Upper lobe of left lung (tissue), 6 donors: ENCODE data around the gene SCFD2. TPM values are rescaled to one million over a fixed set of nuclear protein-coding genes. Genes with fewer than 3 reads are reported as not detected.
A peak's percentile ranks its signal among the peaks of the same experiment; 100 is the strongest.

Experiments used
- ATAC-seq, 2 donors: fragments of 200-7000 bp; cut with Tn5 transposase; one replicate each; pipeline ENCODE4 v1.9.1; 2022; ENCODE audit warnings: mild to moderate bottlenecking in 2 of 2, moderate library complexity in 2 of 2; ENCODE audit not compliant: low FRiP score in 2 of 2
- DNase-seq, 2 donors: peaks; one replicate each; pipeline ENCODE4 v3.0.0-alpha.2; 2019 to 2020
- H3K27ac ChIP-seq, 4 donors: fragments of 200-600 bp; sonication (generic); one replicate each; pipeline ENCODE4 v1.5.1; 2016 to 2019
- H3K27me3 ChIP-seq, 4 donors: fragments of 200-600 bp; sonication (generic); one replicate each; pipeline ENCODE4 v1.5.1; 2017 to 2019
- H3K36me3 ChIP-seq, 4 donors: fragments of 200-600 bp; sonication (generic); one replicate each; pipeline ENCODE4 v1.5.1; 2016 to 2019
- H3K4me1 ChIP-seq, 4 donors: fragments of 200-600 bp; sonication (generic); one replicate each; pipeline ENCODE4 v1.5.1; 2018 to 2019
- H3K4me3 ChIP-seq, 4 donors: fragments of 200-600 bp; sonication (generic); one replicate each; pipeline ENCODE4 v1.5.1; 2017 to 2019; ENCODE audit warnings: mild to moderate bottlenecking in 2 of 4, moderate library complexity in 1 of 4
- H3K9me3 ChIP-seq, 4 donors: fragments of 200-600 bp; sonication (generic); one replicate each; pipeline ENCODE4 v1.5.1; 2018 to 2019
- CTCF ChIP-seq, 6 experiments: fragments of 450-650 bp in 4 of 6; fragments of 200-600 bp in 2 of 6; sonication (generic) in 2 of 6; IDR thresholded peaks; one replicate each; pipeline ENCODE4 v1.5.1; 2016 to 2019; ENCODE audit warnings: antibody characterized with exemption in 6 of 6
- EP300 ChIP-seq, 4 donors: sonication (generic); formaldehyde crosslinking; IDR thresholded peaks; one replicate each; pipeline ENCODE4 v1.5.1; 2017; ENCODE audit warnings: antibody characterized with exemption in 4 of 4, control low read depth in 2 of 4
- POLR2A ChIP-seq, 4 donors: fragments of 450-650 bp; IDR thresholded peaks; one replicate each; pipeline ENCODE4 v1.5.1; 2016 to 2017; ENCODE audit warnings: antibody characterized with exemption in 4 of 4, mild to moderate bottlenecking in 2 of 4
- POLR2AphosphoS5 ChIP-seq, 2 donors: sonication (generic); formaldehyde crosslinking; IDR thresholded peaks; one replicate each; pipeline ENCODE4 v1.5.1; 2017; ENCODE audit warnings: antibody characterized with exemption in 2 of 2
- WGBS, 2 donors: methylation state at CpG; one replicate each; pipeline ENCODE4 v1.1.5; 2017 to 2018; 5-methylcytosine and 5-hydroxymethylcytosine counted together
- total RNA-seq, 6 donors: library from RNA; depleted of rRNA in 4 of 6; stranded (reverse); fragments of >200 nt in 4 of 6; gene quantifications; one replicate each; pipeline versions ENCODE4 v1.1.0 to v1.2.1, GENCODE V29; 2016 to 2021
- donor health status: DM: no; HTN: no; CAD: no; lungs with moderate emphysema.
- donor health status: DM: no; HTN: yes; CAD: no; lungs with severe emphysema.

The SCFD2 gene
- total RNA-seq, 6 donors from 2014 or later = 15.2 to 33.5 (median 20.0) TPM

- 85 to 87% methylated on average over 3 of the region's 3 CpGs for whole genome bisulfite sequencing, 2 donors
- ATAC-seq = no peak
- DNase-seq = no peak
- H3K9me3 ChIP-seq = no peaks in the 10 kb centered on the region
- no peak overlapping the region for H3K4me3 ChIP-seq
- H3K4me1 ChIP-seq = peaks cover 0 to 4% (median 0%) of the 10 kb centered on the region in 4 donors
- TF ChIP-seq POLR2A (IDR thresholded peaks at IDR 0.05) (no peak), POLR2AphosphoS5 (IDR thresholded peaks at IDR 0.05) (no peak), EP300 (IDR thresholded peaks at IDR 0.05) (no peak), CTCF (IDR thresholded peaks at IDR 0.05) (no peak)
- no peak overlapping the region for H3K27ac ChIP-seq
- H3K36me3 ChIP-seq = no peaks in the 10 kb centered on the region
- H3K27me3 ChIP-seq = no peaks in the 10 kb centered on the region
Observed at GRCh38 chr4:53003959-53004358, 361.9 kb downstream of the SCFD2 start.

- no peak overlapping the region for H3K27ac ChIP-seq
- ATAC-seq (no peak), DNase-seq (no peak)
- H3K4me3 ChIP-seq = no peak overlapping the region
- H3K4me1 ChIP-seq = peaks cover 0 to 14% (median 2%) of the 10 kb centered on the region in 4 donors
- H3K27me3 ChIP-seq = no peaks in the 10 kb centered on the region
- no peaks in the 10 kb centered on the region for H3K9me3 ChIP-seq
- WGBS, 2 donors = 86 to 90% methylated on average over 6 of the region's 6 CpGs
- TF ChIP-seq POLR2A (IDR thresholded peaks at IDR 0.05) (no peak), POLR2AphosphoS5 (IDR thresholded peaks at IDR 0.05) (no peak), EP300 (IDR thresholded peaks at IDR 0.05) (no peak), CTCF (IDR thresholded peaks at IDR 0.05) (no peak)
- H3K36me3 ChIP-seq = no peaks in the 10 kb centered on the region
Observed at GRCh38 chr4:53000560-53000959, 365.3 kb downstream of the SCFD2 start.

- Histone ChIP-seq H3K36me3 (no peaks in the 10 kb centered on the region), H3K9me3 (no peaks in the 10 kb centered on the region), H3K4me3 (no peak overlapping the region), H3K4me1 (peaks cover 0 to 10% (median 3%) of the 10 kb centered on the region in 4 donors), H3K27me3 (no peaks in the 10 kb centered on the region), H3K27ac (no peak overlapping the region)
- ATAC-seq = no peak
- WGBS, 2 donors = 69 to 79% methylated on average over 6 of the region's 6 CpGs
- DNase-seq = no peak
- TF ChIP-seq POLR2AphosphoS5 (IDR thresholded peaks at IDR 0.05) = peak; percentile 12 to 41
- TF ChIP-seq POLR2A (IDR thresholded peaks at IDR 0.05) = no peak
- TF ChIP-seq EP300 (IDR thresholded peaks at IDR 0.05) = peak in 1 of 4 donors; percentile 28
Observed at GRCh38 chr4:52999626-53000025, 366.2 kb downstream of the SCFD2 start.

- Histone ChIP-seq H3K27ac (no peak overlapping the region), H3K27me3 (no peaks in the 10 kb centered on the region), H3K36me3 (no peaks in the 10 kb centered on the region), H3K4me1 (peaks cover 0 to 10% (median 3%) of the 10 kb centered on the region in 4 donors), H3K9me3 (no peaks in the 10 kb centered on the region), H3K4me3 (no peak overlapping the region)
- DNase-seq (no peak), ATAC-seq (no peak)
- WGBS, 2 donors = 87 to 90% methylated on average over 3 of the region's 3 CpGs
- TF ChIP-seq POLR2A (IDR thresholded peaks at IDR 0.05) = no peak
- no peak for TF ChIP-seq CTCF (IDR thresholded peaks at IDR 0.05)
- TF ChIP-seq POLR2AphosphoS5 (IDR thresholded peaks at IDR 0.05) = no peak
- no peak for TF ChIP-seq EP300 (IDR thresholded peaks at IDR 0.05)
Observed at GRCh38 chr4:52998413-52998812, 367.4 kb downstream of the SCFD2 start.

- ATAC-seq (peak in 1 of 2 donors; percentile 3), DNase-seq (no peak)
- Histone ChIP-seq H3K36me3 (no peaks in the 10 kb centered on the region), H3K4me1 (peaks cover 0 to 10% (median 3%) of the 10 kb centered on the region in 4 donors), H3K27ac (peak overlapping the region; percentile 54 to 74 (median 59)), H3K4me3 (no peak overlapping the region), H3K9me3 (no peaks in the 10 kb centered on the region), H3K27me3 (no peaks in the 10 kb centered on the region)
- TF ChIP-seq POLR2AphosphoS5 (IDR thresholded peaks at IDR 0.05) (no peak), EP300 (IDR thresholded peaks at IDR 0.05) (no peak), POLR2A (IDR thresholded peaks at IDR 0.05) (no peak), CTCF (IDR thresholded peaks at IDR 0.05) (no peak)
- 72 to 86% methylated on average over 3 of the region's 3 CpGs for WGBS, 2 donors
Observed at GRCh38 chr4:52997132-52997416, 368.8 kb downstream of the SCFD2 start.
